ENCODE results near the gene PDX1.

DNA sequence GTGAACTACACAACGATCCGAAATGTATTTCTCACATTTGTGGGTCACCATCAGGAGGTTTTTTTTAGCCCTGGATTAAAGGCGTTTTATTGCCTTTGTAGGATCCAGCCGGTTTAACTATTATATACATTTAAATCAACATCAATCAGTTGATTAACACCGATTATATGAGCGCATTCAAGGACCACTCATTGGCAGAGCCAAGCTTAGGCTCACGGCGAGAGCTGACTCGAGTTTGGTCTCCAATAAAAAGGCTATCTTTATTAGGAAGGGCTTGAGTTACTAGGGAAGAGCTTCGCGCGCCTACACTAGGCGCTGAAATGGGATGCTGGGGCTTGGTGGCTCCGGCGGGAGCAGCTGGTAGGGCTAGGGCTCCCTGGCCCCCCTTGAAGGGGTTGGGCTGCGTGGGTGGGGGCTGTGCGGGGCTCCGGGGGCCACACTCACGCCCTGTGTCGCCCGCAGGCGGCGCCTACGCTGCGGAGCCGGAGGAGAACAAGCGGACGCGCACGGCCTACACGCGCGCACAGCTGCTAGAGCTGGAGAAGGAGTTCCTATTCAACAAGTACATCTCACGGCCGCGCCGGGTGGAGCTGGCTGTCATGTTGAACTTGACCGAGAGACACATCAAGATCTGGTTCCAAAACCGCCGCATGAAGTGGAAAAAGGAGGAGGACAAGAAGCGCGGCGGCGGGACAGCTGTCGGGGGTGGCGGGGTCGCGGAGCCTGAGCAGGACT, 4.2 kb downstream of the PDX1 start:
- TF ChIP-seq POLR2A (IDR thresholded peaks at IDR 0.05) (no peak), CTCF (IDR thresholded peaks at IDR 0.05) (no peak)
